H1 (cell line): ENCODE data around the gene NAE1. TPM values are rescaled to one million over a fixed set of nuclear protein-coding genes. Genes with fewer than 3 reads are reported as not detected.

Experiments
- ATF2 ChIP-seq: IDR thresholded peaks from 2 replicates; pipeline ENCODE4 v1.6.1; 2012; ENCODE audit warnings: low read length, inconsistent platforms
- BACH1 ChIP-seq: IDR thresholded peaks from 2 replicates; pipeline ENCODE4 v1.6.1; 2012; ENCODE audit warnings: low read length, improper control_type of control experiment
- CEBPB ChIP-seq: IDR thresholded peaks from 2 replicates; pipeline ENCODE4 v1.6.1; 2012; ENCODE audit warnings: low read depth, low read length
- CHD1 ChIP-seq: IDR thresholded peaks from 2 replicates; pipeline ENCODE4 v1.6.1; 2012; ENCODE audit warnings: low read depth, low read length, improper control_type of control experiment
- E2F6 ChIP-seq: IDR thresholded peaks from 2 replicates; pipeline ENCODE4 v1.6.1; 2012; ENCODE audit warnings: inconsistent platforms
- EGR1 ChIP-seq: IDR thresholded peaks from 2 replicates; pipeline ENCODE4 v1.6.1; 2011; ENCODE audit warnings: low read depth, low read length, borderline replicate concordance
- EP300 ChIP-seq, 2 experiments: IDR thresholded peaks; 1 replicate in 1 of 2; 2 replicates in 1 of 2; pipeline ENCODE4 v1.6.1; 2011 to 2012; ENCODE audit warnings: low read depth in 2 of 2, low read length in 2 of 2, mild to moderate bottlenecking in 2 of 2, borderline replicate concordance in 1 of 2, inconsistent platforms in 1 of 2, moderate library complexity in 1 of 2
- GTF2F1 ChIP-seq: IDR thresholded peaks from 2 replicates; pipeline ENCODE4 v1.6.1; 2012; ENCODE audit warnings: low read depth, low read length, improper control_type of control experiment, borderline replicate concordance
- JUND ChIP-seq: IDR thresholded peaks from 2 replicates; pipeline ENCODE4 v1.6.1; 2011; ENCODE audit warnings: mild to moderate bottlenecking, improper control_type of control experiment, low read length
- KDM4A ChIP-seq: IDR thresholded peaks from one replicate; pipeline ENCODE4 v1.7.1; 2012; ENCODE audit warnings: low read depth, mild to moderate bottlenecking, moderate library complexity, low read length, inconsistent platforms; ENCODE audit not compliant: severe bottlenecking
- NANOG ChIP-seq: IDR thresholded peaks from 2 replicates; pipeline ENCODE4 v1.6.1; 2011; ENCODE audit warnings: low read length, low read depth, mild to moderate bottlenecking, inconsistent platforms; ENCODE audit not compliant: insufficient read depth, poor library complexity, severe bottlenecking
- NRF1 ChIP-seq: IDR thresholded peaks from 2 replicates; pipeline ENCODE4 v1.6.1; 2011; ENCODE audit warnings: mild to moderate bottlenecking, low read depth, low read length, improper control_type of control experiment
- RNF2 ChIP-seq: fragments of 200-900, 300-1000 bp; sonication (generic); IDR thresholded peaks from 2 replicates; pipeline ENCODE4 v1.7.1; 2016; ENCODE audit warnings: borderline replicate concordance, low read depth, mild to moderate bottlenecking, antibody characterized with exemption, low read length; ENCODE audit not compliant: poor library complexity, severe bottlenecking; ENCODE audit errors: missing control alignments
- SAP30 ChIP-seq: fragments of 300-600 bp; sonication (generic); IDR thresholded peaks from 2 replicates; pipeline ENCODE4 v1.7.1; 2012; ENCODE audit warnings: low read length, moderate library complexity, mild to moderate bottlenecking, inconsistent platforms; ENCODE audit not compliant: insufficient read depth, insufficient replicate concordance
- SP1 ChIP-seq: IDR thresholded peaks from 2 replicates; pipeline ENCODE4 v1.6.1; 2011; ENCODE audit warnings: low read depth, low read length
- SP2 ChIP-seq: IDR thresholded peaks from 2 replicates; pipeline ENCODE4 v1.6.1; 2012; ENCODE audit warnings: mild to moderate bottlenecking, low read length, inconsistent platforms
- TAF7 ChIP-seq: optimal IDR thresholded peaks from 2 replicates; pipeline ENCODE3; 2011; ENCODE audit warnings: low read depth, mild to moderate bottlenecking, inconsistent platforms, low read length, moderate library complexity, borderline replicate concordance
- TBP ChIP-seq: IDR thresholded peaks from 2 replicates; pipeline ENCODE4 v1.6.1; 2011; ENCODE audit warnings: low read depth, low read length, improper control_type of control experiment
- TEAD4 ChIP-seq: IDR thresholded peaks from 2 replicates; pipeline ENCODE4 v1.6.1; 2012; ENCODE audit warnings: low read depth, low read length, inconsistent platforms, mixed read lengths
- polyA plus RNA-seq, 7 experiments: library from polyadenylated mRNA; depleted of rRNA in 3 of 7; stranded (reverse) in 5 of 7; unstranded in 2 of 7; fragments of >200 nt in 5 of 7; fragments of 200-250 nt in 2 of 7; gene quantifications; 1 replicate in 5 of 7; 2 replicates in 1 of 7; 4 replicates in 1 of 7; pipeline versions ENCODE4 v1.2.1 to v1.2.3, GENCODE V29; 2011 to 2013; ENCODE audit warnings: missing spikeins in 2 of 7, mixed read lengths in 2 of 7
- total RNA-seq: library from RNA; stranded (reverse); fragmentation: NEBNext Ultra II Directional; extraction: Animal tissue kit (Norgen Biotek cat#: 25700); gene quantifications from 2 replicates; pipeline ENCODE4 v1.2.1, GENCODE V29; 2021
- TF ChIP-seq, protein P1 (sequence below): IDR thresholded peaks from 2 replicates; pipeline ENCODE4 v1.6.1; 2012; ENCODE audit warnings: inconsistent platforms

The NAE1 gene
- total and polyA plus RNA-seq, 2 of the 8 experiments (the other 6 are each of a cell fraction or from before 2014, with no cell fraction given) = 66.6 to 155 TPM

- TF ChIP-seq E2F6 (peak; percentile 41; the same call in 1 of the 2 replicates), SP1 (no peak), TBP (peak; percentile 80; the same call in 1 of the 2 replicates), GTF2F1 (peak; percentile 72), CHD1 (no peak), NRF1 (peak; percentile 83), JUND (no peak), SP2 (no peak), NANOG (no peak), SAP30 (no peak), EGR1 (no peak), TEAD4 (0 out of 2 replicates have a peak, but pooled peaks have one; percentile 27), EP300 (IDR thresholded peaks at IDR 0.05; ENCODE audit: borderline replicate concordance in 1 of 2, low read depth in 2 of 2, low read length in 2 of 2) (peak in 1 of 2 experiments; percentile 28; a peak in 1 of 3 replicates), KDM4A (peak; percentile 87), RNF2 (no peak), BACH1 (no peak), ATF2 (no peak), TAF7 (peak; percentile 83), CEBPB (no peak)
- TF ChIP-seq, protein P1, sequence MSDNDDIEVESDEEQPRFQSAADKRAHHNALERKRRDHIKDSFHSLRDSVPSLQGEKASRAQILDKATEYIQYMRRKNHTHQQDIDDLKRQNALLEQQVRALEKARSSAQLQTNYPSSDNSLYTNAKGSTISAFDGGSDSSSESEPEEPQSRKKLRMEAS = peak; percentile 66
Observed at GRCh38 chr16:66830422-66831404, at the start of gene NAE1 (continued).
